HG02798 (cell line): ENCODE data around the gene PRKN.

Experiments
- ATAC-seq: cut with Tn5 transposase; IDR thresholded peaks from one replicate; pipeline ENCODE4 v1.9.1; 2021; ENCODE audit warnings: mild to moderate bottlenecking; ENCODE audit not compliant: unreplicated experiment, poor library complexity

Gene PRKN

GRCh38 chr6:162219266-162219665 lies 508.3 kb downstream of the PRKN start:
- ATAC-seq, result no peak

DNA sequence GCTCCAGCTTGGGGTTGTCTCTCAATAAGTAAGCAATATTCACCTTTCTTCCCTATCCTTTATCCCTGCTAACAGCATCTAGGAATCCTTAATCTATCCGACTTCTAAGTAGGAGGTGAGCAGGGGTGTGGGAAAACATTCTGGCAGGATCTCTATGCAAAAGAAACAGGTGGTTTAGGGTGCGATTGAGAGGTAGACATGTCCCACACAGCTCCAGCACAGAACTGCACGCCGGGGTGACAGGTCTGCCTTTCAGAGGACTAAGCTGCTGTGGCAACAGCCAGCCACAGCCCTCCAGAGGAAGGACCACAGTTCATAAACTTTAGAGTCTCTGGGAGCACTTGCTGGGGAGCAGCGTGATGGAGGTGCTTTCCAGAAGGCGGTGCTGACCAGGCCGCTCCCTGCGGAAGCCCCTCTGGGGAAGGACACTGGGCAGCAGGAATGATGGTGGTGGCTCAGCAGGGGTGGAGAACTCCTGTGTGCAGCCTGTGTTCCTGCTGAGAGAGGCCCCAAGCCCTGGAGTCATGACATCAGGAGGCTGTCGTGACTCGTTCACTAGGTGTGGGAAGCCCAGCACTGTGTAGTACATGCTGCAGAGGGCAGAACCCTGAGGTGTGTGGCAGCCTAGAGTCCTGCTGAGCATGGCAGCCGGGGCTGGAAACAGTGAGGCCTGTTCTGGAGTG lies 509.6 kb downstream of the PRKN start:
- no peak for ATAC-seq

- no peak for ATAC-seq
Measured at GRCh38 chr6:162217058-162217457, 510.5 kb downstream of the PRKN start.

DNA sequence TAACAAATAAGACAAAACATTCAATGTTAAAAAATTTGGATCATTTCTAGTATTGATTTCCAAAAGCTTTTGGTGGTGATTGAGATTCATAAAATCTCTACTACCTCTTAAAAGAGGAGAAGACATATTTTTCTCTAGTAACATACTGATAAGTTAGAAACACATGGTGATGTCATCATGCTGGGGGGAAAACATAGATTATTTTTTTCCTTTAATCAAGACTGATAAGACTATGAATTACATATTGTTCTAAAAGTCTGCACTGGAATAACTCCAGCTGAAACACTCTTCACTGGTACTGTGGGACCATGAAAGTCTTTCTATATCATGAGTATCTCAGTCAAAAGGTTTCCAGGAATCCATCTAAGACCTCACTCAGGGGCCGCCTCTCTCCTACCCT lies 515.8 kb downstream of the PRKN start:
- ATAC-seq, result no peak

DNA sequence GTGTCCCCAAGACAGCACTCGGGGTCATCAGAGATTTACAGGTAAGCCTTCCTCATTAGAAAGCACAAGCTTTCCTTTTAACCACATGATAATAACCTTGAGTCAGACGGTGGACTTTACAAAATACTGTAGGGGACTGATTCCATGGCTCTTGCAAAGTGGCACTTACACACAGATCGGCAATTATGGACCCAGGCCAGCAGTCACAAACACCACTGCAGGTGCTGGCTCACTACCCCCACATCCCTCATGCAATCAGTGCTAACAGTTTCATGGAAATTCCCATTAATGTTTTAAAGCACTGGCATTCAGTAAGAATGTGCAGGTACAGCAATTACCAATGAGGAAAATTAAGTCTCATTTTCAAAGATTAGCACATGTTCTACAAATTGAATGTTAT lies 516.5 kb downstream of the PRKN start:
- ATAC-seq, result no peak

DNA sequence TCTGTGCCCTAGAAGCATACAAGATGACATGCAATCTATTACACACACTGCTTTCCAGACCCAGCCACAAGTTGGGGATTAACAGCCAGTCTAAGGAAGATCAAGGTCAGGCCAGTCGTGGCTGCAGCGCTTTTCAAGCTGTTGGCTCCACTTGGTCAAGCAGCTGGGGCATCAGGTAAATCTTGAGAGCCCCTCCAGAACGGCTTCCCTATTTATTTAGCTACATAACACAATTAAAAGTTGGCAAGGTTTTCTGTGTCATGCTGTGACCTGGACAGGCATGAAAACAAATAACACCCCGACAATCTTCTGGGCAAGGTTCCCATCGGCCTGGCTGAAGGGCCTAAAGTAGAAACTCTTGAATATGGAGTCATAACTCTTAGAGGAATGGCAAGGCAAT lies 524.3 kb downstream of the PRKN start:
- no peak for ATAC-seq

DNA sequence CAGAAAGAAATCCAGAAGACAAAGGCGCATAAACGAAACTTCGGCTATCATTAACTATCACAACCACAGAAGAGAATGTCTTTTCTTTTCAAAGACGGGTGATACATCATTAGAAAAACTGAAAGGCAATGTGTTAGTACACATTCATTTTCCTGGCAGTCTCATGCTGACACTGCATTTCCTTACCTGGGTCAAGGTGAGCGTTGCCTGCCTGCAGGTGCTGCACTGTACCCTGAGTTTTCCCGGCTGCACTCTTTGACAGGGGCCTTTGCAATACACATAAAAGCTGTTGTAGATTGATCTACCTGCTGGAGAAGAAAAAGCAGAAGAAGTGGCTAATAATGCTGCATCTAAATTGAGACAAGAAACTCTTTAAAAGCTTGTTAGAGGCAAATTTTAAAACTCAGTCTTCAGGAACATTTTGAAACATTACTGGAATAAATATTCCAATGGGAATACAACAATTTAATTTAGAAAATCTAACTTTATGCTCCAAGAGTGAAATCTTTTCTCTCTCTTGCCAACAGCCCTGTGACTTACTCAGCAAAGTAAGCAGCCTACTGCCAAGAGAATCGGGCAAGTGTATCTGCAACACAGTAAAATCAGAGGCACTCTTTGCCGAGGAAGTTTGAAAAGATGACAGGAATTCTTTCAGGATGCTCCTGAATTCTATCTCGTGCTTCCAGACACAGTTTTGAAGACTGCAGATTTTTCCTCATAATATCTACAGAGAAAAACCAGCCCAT lies 526.4 kb downstream of the PRKN start:
- ATAC-seq, result no peak

GRCh38 chr6:162200041-162200440 lies 527.5 kb downstream of the PRKN start:
- no peak for ATAC-seq

DNA sequence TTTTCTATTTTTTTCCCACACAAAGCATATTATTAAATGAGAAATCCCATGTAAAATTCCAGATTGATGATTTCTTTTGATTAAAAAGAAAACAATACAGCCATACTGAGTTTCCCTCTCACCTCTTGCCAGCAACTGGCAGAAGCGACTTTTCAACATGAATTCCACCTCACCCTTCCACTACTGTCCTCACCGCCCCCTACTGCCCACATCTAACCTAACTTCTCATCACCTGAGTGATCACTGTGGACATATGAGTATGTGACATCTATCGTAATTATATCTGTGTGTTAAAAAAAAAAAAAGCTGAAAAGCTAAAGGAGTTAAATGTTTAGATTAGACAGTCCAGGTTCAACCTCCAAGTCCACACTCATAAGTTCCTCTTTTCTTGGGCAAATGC lies 528.6 kb downstream of the PRKN start:
- no peak for ATAC-seq

GRCh38 chr6:162198076-162198475 lies 529.5 kb downstream of the PRKN start:
- no peak for ATAC-seq

- no peak for ATAC-seq
Measured at GRCh38 chr6:162195441-162195840, 532.1 kb downstream of the PRKN start.

- ATAC-seq, result no peak
Measured at GRCh38 chr6:162190981-162191380, 536.6 kb downstream of the PRKN start.

- no peak for ATAC-seq
Measured at GRCh38 chr6:162187168-162187935, 540.2 kb downstream of the PRKN start.

GRCh38 chr6:162184465-162184864 lies 543.1 kb downstream of the PRKN start:
- ATAC-seq, result no peak

GRCh38 chr6:162181741-162182401 lies 545.7 kb downstream of the PRKN start:
- ATAC-seq, result no peak

DNA sequence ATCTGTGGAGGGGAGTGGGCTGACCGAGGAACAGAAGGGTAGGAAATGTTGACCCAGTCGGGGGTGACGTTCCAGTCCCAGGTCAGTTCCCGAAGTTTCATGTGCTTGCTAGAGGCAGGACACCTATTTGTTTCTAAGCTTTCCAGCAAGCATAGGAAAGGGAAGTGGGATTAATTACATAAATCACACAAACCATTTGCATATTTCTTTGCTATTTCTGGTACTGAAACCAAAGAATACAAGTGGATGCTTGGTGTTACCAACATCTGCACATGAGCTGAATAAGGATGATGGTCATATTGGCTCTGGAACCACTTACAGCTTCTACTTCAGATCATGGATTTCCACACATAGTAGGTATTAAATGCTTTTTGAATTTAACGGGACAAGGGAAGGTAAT lies 546.5 kb downstream of the PRKN start:
- ATAC-seq, result no peak

- ATAC-seq, result no peak
Measured at GRCh38 chr6:162179196-162179951, 548.2 kb downstream of the PRKN start.

GRCh38 chr6:162178666-162179065 lies 548.9 kb downstream of the PRKN start:
- no peak for ATAC-seq

DNA sequence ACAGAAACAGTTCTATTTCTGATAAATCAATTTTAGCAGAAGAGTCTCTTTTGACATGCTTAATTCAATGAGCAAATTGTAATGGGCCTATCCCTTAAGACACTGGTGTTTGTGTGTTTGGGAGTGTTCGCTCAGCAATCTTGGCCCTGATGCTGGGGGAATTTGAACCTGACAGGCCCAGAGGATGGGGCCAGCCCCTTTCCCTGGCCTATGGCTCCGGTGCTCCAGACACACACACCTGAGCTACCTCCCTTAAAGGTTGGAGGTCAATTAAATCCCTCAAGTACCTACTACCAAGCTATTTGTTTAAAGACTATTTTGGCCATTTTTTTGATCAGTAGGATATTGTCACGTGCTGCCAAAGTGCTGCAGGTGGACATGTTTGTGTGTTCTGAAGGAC lies 549.3 kb downstream of the PRKN start:
- no peak for ATAC-seq

GRCh38 chr6:162177746-162178145 lies 549.8 kb downstream of the PRKN start:
- ATAC-seq, result no peak
